Common myeloid progenitor, CD34-positive (primary cell): ENCODE data around the gene ARHGAP26.

ENCODE experiments used
- CTCF ChIA-PET: fragments of 350-600 bp; sonication (Branson Sonifier 250); formaldehyde crosslinking; loops from one replicate; lab custom pipeline; 2021; ENCODE audit warnings: antibody characterized with exemption; lab: Charles Lee
- POLR2A ChIA-PET: fragments of 350-600 bp; sonication (Branson Sonifier 250); formaldehyde crosslinking; loops from one replicate; lab custom pipeline; 2021; ENCODE audit warnings: antibody characterized with exemption; lab: Charles Lee
- DNase-seq, 3 donors: peaks; one replicate each; pipeline versions ENCODE4 v3.0.0 to v3.0.0-alpha.2; 2013
- H3K27ac ChIP-seq, 2 experiments: 1 replicate in 1 of 2; 2 replicates in 1 of 2; pipeline ENCODE4 v1.7.0; 2013; ENCODE audit warnings: inconsistent platforms in 2 of 2, low read length in 2 of 2, mild to moderate bottlenecking in 2 of 2, low read depth in 1 of 2, moderate library complexity in 1 of 2; ENCODE audit not compliant: severe bottlenecking in 2 of 2, insufficient read depth in 1 of 2, poor library complexity in 1 of 2
- H3K27me3 ChIP-seq, 5 experiments: replicated peaks in 2 of 5; 1 replicate in 3 of 5; 2 replicates in 2 of 5; pipeline versions ENCODE4 v1.6.1 to v1.7.0; 2013; ENCODE audit warnings: low read length in 4 of 5, mild to moderate bottlenecking in 2 of 5, moderate library complexity in 2 of 5, inconsistent platforms in 1 of 5; ENCODE audit not compliant: insufficient read depth in 5 of 5, control insufficient read depth in 4 of 5
- H3K36me3 ChIP-seq, 4 experiments: 1 replicate in 2 of 4; 2 replicates in 2 of 4; pipeline versions ENCODE4 v1.6.1 to v1.7.0; 2013; ENCODE audit warnings: low read length in 3 of 4, control low read depth in 1 of 4, mild to moderate bottlenecking in 1 of 4; ENCODE audit not compliant: control insufficient read depth in 4 of 4, insufficient read depth in 4 of 4
- H3K4me1 ChIP-seq, 4 experiments: 1 replicate in 3 of 4; 2 replicates in 1 of 4; pipeline versions ENCODE4 v1.6.1 to v1.7.1; 2013; ENCODE audit warnings: low read length in 3 of 4, mild to moderate bottlenecking in 3 of 4, control low read depth in 1 of 4, inconsistent platforms in 1 of 4, moderate library complexity in 1 of 4; ENCODE audit not compliant: control insufficient read depth in 4 of 4, insufficient read depth in 4 of 4; ENCODE audit errors: control extremely low read depth in 1 of 4
- H3K4me3 ChIP-seq, 7 experiments: 1 replicate in 4 of 7; 2 replicates in 3 of 7; pipeline versions ENCODE4 v1.5.1 to v1.7.0; 2013; ENCODE audit warnings: mild to moderate bottlenecking in 7 of 7, low read length in 6 of 7, moderate library complexity in 6 of 7, inconsistent platforms in 2 of 7, low read depth in 2 of 7, control low read depth in 1 of 7; ENCODE audit not compliant: insufficient read depth in 4 of 7, control insufficient read depth in 1 of 7; ENCODE audit errors: extremely low read depth in 1 of 7
- H3K9me3 ChIP-seq, 5 experiments: 1 replicate in 4 of 5; 2 replicates in 1 of 5; pipeline versions ENCODE4 v1.6.1 to v1.7.1; 2013; ENCODE audit warnings: low read length in 4 of 5, mild to moderate bottlenecking in 2 of 5, inconsistent platforms in 1 of 5, low read depth in 1 of 5, moderate library complexity in 1 of 5; ENCODE audit not compliant: control insufficient read depth in 4 of 5, insufficient read depth in 2 of 5; ENCODE audit errors: control extremely low read depth in 1 of 5
- WGBS: methylation state at CpG from one replicate; pipeline ENCODE4 v1.1.5; 2013; ENCODE audit not compliant: insufficient coverage; 5-methylcytosine and 5-hydroxymethylcytosine counted together

The ARHGAP26 gene

GRCh38 chr5:142743592-142744441, 26.4 kb upstream of the ARHGAP26 start:
- H3K4me3 ChIP-seq, result no peak overlapping the region
- no peaks in the 10 kb centered on the region for H3K36me3 ChIP-seq
- H3K4me1 ChIP-seq, result peaks cover 0 to 15% (median 5%) of the 10 kb centered on the region in 4 experiments
- H3K9me3 ChIP-seq, result no peaks in the 10 kb centered on the region
- no peak for DNase-seq
- CTCF ChIA-PET, result interaction anchor here (0.6 to 19.4 kb wide), 9 partner anchors 7 to 138 kb away, joined by 3 to 283 read pairs (median 7); no protein-coding TSS in a partner anchor
- H3K27ac ChIP-seq, result no peak overlapping the region
- no peaks in the 10 kb centered on the region for H3K27me3 ChIP-seq
- POLR2A ChIA-PET, result interaction anchor here (1.1 kb wide), 1 partner anchor 137 kb away, joined by 3 read pairs; no protein-coding TSS in a partner anchor
- 65% methylated on average over 3 of the region's 7 CpGs for WGBS

DNA sequence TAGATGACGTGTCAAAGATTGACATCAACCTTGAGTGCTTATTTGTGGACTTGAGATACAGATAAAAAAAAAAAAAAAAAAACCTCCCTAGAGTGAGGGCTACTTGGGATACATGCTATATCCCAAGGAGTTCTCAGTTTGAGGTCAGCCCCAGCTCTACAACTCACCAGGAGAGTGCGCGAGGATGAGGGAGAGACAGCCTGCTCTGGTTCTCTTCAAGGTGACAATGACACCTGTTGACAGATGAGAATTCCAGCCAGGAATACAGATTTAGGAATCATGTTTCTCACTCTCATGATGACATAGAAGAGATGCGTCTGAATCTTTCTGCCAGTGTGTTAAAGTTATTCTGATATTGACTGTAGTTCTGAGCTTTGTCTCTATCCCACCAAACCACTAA, 24.9 kb upstream of the ARHGAP26 start:
- H3K36me3 ChIP-seq, result no peaks in the 10 kb centered on the region
- ChIA-PET POLR2A (interaction anchor here (0.6 kb wide), 1 partner anchor 275 kb away, joined by 3 read pairs; no protein-coding TSS in a partner anchor), CTCF (interaction anchor here (0.7 to 19.4 kb wide), 6 partner anchors 9 to 384 kb away, joined by 3 to 283 read pairs (median 16); no protein-coding TSS in a partner anchor)
- peaks cover 0 to 22% (median 11%) of the 10 kb centered on the region in 4 experiments for H3K4me1 ChIP-seq
- DNase-seq, result no peak
- no peaks in the 10 kb centered on the region for H3K27me3 ChIP-seq
- H3K4me3 ChIP-seq, result no peak overlapping the region
- H3K9me3 ChIP-seq, result no peaks in the 10 kb centered on the region
- WGBS, result 100% methylated on average over 2 of the region's 4 CpGs
- no peak overlapping the region for H3K27ac ChIP-seq

GRCh38 chr5:142746532-142747433, 23.4 kb upstream of the ARHGAP26 start:
- CTCF ChIA-PET, result interaction anchor here (0.6 to 19.4 kb wide), 17 partner anchors 10 to 141 kb away, joined by 3 to 283 read pairs (median 6); no protein-coding TSS in a partner anchor
- POLR2A ChIA-PET, result no interaction called here
- Histone ChIP-seq H3K4me3 (no peak overlapping the region), H3K36me3 (no peaks in the 10 kb centered on the region), H3K4me1 (peaks cover 0 to 22% (median 11%) of the 10 kb centered on the region in 4 experiments), H3K27me3 (no peaks in the 10 kb centered on the region), H3K27ac (no peak overlapping the region), H3K9me3 (no peaks in the 10 kb centered on the region)
- DNase-seq, result peak in 1 of 3 donors; percentile 35
- WGBS, result 96% methylated on average over 2 of the region's 4 CpGs

GRCh38 chr5:142748132-142748531, 22.0 kb upstream of the ARHGAP26 start:
- Histone ChIP-seq H3K27ac (no peak overlapping the region), H3K4me3 (no peak overlapping the region), H3K27me3 (no peaks in the 10 kb centered on the region), H3K4me1 (peaks cover 0 to 22% (median 11%) of the 10 kb centered on the region in 4 experiments), H3K36me3 (no peaks in the 10 kb centered on the region), H3K9me3 (no peaks in the 10 kb centered on the region)
- 100% methylated on average over 1 of the region's 1 CpG for WGBS
- CTCF ChIA-PET, result interaction anchor here (0.8 to 19.4 kb wide), 25 partner anchors 8 to 168 kb away, joined by 3 to 283 read pairs (median 6); partner anchors contain the start of gene ARHGAP26
- DNase-seq, result no peak
- POLR2A ChIA-PET, result interaction anchor here (0.7 kb wide), 1 partner anchor 103 kb away, joined by 3 read pairs; no protein-coding TSS in a partner anchor

DNA sequence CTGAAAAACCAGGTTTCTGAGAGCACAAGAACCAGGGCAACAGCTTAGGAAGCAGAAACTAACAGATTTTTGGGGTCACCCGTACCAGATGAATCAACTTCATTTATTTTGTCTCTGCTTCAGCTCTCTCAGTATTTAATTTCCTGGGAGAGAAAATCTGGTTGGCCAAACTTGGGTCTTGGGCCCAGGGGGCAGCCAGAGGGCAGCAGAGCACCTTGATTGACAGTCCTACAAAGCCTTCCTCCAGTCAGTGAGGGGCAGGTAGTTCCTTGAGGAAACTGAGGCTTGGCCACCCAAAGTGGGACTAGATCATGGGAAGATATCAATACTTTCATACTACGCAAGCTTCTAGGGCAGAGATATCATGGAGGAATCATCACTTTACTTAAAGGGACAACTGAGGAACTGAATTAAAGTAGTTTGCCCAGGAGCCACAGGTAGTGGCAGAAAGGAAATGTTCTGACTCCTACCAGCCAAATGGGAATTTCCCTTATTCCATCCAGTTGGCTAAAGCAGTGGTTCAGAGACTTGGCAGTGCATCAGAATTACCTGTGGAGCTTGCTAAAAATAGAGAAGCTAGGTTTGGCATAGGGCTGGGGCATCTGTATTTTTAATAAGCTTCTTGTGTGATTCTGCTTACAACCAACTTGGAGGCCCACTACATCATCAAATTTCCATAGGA, 21.5 kb upstream of the ARHGAP26 start:
- Histone ChIP-seq H3K4me1 (peaks cover 0 to 19% (median 8%) of the 10 kb centered on the region in 4 experiments), H3K9me3 (no peaks in the 10 kb centered on the region), H3K36me3 (no peaks in the 10 kb centered on the region), H3K4me3 (no peak overlapping the region), H3K27ac (no peak overlapping the region), H3K27me3 (no peaks in the 10 kb centered on the region)
- POLR2A ChIA-PET, result interaction anchor here (0.7 kb wide), 1 partner anchor 102 kb away, joined by 3 read pairs; no protein-coding TSS in a partner anchor
- CTCF ChIA-PET, result interaction anchor here (0.8 to 19.4 kb wide), 24 partner anchors 8 to 168 kb away, joined by 3 to 283 read pairs (median 6); partner anchors contain the start of gene ARHGAP26
- peak in 2 of 3 donors; percentile 20 to 23 for DNase-seq
- 78% methylated on average over 1 of the region's 2 CpGs for WGBS

GRCh38 chr5:142749321-142749720, 20.9 kb upstream of the ARHGAP26 start:
- ChIA-PET CTCF (interaction anchor here (0.7 to 19.4 kb wide), 21 partner anchors 9 to 167 kb away, joined by 3 to 283 read pairs (median 6); partner anchors contain the start of gene ARHGAP26), POLR2A (interaction anchor here (0.6 kb wide), 1 partner anchor 668 kb away, joined by 3 read pairs; no protein-coding TSS in a partner anchor)
- no peaks in the 10 kb centered on the region for H3K36me3 ChIP-seq
- no peaks in the 10 kb centered on the region for H3K9me3 ChIP-seq
- no peaks in the 10 kb centered on the region for H3K27me3 ChIP-seq
- H3K4me3 ChIP-seq, result no peak overlapping the region
- H3K4me1 ChIP-seq, result peaks cover 0 to 14% (median 6%) of the 10 kb centered on the region in 4 experiments
- no peak overlapping the region for H3K27ac ChIP-seq
- 60% methylated on average over 1 of the region's 3 CpGs for WGBS
- peak; percentile 22 to 76 (median 69) for DNase-seq
